ENCODE data around the gene MUC5AC.
"Not testable (repeated sequence)": the region's sequence is repeated elsewhere in the genome, so short reads cannot be mapped to it uniquely, and the experiment has no call there.

MUC5AC gene

DNA sequence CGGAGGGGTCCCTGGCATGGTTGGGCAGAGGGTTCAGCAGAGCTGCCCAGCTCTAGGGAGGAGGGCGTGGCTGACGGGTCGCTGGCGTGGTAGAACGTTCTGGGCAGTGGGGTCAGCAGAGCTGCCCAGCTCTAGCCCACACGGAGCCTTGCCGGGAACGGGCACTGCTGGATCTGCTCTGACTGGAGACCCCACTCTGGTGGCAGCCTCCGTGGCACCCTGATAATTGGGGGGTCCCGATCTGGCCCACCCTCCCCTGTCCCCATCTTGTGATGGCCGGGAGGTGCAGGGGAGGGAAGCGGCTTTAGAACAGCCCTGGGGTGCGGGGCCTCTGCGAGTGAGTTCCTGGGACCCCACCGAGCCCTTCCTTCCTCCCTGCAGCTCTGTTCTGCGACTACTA is 21.9 kb downstream of the MUC5AC start:
- DNase-seq: no peak

DNA sequence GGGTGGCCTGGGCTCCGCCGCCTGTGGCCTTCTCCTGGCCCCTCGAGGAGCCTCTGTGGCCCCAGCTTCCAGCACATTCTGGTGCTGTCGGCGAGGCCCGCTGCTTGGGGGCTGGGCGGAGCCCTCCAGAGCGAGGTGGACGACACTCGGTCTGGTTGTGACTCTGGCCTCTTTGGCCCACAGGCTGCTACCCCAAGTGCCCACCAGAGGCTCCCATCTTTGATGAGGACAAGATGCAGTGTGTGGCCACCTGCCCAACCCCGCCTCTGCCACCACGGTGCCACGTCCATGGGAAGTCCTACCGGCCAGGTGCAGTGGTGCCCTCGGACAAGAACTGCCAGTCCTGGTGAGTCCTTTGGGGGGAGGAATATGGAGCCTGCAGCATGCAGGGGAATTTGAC is 22.4 kb downstream of the MUC5AC start:
- no peak for DNase-seq

DNA sequence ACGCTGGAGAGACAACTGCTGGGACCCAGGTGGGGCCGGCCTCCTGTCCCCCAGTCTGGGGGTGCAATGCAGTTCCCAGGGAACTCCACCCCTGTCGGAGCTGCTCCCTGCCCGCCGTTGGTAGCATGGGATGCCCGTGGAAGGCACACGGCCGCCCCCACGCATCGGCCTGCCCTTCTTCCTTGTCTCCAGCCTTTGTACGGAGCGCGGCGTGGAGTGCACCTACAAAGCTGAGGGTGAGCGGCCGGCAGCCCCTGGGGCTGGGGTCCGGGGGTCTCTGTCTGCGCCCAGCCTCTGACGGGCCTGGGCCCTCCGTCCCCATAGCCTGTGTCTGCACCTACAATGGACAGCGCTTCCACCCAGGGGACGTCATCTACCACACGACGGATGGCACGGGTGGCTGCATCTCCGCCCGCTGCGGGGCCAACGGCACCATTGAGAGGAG is 23.2 kb downstream of the MUC5AC start:
- DNase-seq: no peak

DNA sequence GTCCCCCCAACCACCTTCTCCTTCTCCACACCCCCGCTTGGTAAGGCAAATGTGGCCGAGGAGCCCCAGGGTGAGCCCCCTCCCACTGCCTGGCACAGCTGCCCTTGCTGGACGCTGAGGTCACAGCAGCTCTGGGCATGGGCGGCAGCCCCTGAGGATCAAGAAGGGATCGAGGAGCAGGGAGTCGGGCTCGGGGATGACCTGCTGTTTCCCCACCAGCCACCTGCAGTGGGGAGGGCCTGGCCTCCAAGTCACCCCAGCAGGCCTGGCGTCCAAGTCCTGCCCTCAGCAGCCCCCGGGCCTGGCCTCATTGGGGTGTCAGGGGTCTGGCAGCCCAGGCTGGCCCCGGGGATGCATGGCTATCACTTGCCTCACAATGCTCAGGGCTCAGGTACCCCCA is 23.7 kb downstream of the MUC5AC start:
- no peak for DNase-seq

DNA sequence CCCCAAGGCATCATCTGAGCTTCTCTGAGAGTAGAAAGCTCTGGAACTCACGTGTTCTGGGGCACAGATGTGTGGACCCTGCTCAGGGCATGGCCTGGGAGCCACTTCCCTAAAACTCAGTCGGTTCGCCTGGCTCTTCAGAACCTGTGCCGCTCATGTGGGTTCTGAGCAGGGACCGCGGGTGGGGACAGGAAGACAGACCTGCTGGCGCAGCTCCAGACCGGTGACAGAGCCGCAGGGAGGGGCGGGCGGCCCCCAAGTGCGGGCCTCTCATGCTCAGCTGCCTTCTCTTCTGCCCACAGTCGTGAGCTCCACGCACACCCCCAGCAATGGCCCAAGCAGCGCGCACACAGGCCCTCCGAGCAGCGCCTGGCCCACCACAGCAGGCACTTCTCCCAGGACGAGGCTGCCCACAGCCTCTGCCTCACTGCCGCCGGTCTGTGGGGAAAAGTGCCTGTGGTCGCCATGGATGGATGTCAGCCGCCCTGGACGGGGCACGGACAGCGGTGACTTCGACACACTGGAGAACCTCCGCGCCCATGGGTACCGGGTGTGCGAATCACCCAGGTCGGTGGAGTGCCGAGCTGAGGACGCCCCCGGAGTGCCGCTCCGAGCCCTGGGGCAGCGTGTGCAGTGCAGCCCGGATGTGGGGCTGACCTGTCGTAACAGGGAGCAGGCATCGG is 24.2 kb downstream of the MUC5AC start:
- no peak for DNase-seq

DNA sequence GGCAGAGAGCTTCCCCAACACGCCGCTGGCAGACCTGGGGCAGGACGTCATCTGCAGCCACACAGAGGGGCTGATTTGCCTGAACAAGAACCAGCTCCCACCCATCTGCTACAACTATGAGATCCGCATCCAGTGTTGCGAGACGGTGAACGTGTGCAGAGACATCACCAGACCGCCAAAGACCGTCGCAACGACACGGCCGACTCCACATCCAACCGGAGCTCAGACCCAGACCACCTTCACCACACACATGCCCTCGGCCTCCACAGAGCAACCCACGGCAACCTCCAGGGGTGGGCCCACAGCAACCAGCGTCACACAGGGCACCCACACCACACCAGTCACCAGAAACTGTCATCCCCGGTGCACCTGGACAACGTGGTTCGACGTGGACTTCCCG is 26.4 kb downstream of the MUC5AC start:
- not testable (repeated sequence) for DNase-seq

DNA sequence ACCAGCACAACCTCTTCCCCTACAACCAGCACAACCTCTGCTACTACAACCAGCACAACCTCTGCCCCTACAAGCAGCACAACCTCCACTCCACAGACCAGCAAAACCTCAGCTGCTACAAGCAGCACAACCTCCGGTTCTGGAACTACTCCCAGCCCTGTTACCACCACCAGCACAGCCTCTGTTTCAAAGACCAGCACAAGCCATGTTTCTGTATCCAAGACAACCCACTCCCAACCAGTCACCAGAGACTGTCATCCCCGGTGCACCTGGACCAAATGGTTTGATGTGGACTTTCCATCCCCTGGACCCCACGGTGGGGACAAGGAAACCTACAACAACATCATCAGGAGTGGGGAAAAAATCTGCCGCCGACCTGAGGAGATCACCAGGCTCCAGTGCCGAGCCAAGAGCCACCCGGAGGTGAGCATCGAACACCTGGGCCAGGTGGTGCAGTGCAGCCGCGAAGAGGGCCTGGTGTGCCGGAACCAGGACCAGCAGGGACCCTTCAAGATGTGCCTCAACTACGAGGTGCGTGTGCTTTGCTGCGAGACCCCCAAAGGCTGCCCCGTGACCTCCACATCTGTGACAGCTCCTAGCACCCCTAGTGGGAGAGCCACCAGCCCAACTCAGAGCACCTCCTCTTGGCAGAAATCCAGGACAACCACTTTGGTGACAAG is 30.8 kb downstream of the MUC5AC start:
- not testable (repeated sequence) for DNase-seq

DNA sequence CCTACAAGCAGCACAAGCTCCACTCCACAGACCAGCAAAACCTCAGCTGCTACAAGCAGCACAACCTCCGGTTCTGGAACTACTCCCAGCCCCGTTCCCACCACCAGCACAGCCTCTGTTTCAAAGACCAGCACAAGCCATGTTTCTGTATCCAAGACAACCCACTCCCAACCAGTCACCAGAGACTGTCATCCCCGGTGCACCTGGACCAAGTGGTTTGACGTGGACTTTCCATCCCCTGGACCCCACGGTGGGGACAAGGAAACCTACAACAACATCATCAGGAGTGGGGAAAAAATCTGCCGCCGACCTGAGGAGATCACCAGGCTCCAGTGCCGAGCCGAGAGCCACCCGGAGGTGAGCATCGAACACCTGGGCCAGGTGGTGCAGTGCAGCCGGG is 32.1 kb downstream of the MUC5AC start:
- not testable (repeated sequence) for DNase-seq

DNA sequence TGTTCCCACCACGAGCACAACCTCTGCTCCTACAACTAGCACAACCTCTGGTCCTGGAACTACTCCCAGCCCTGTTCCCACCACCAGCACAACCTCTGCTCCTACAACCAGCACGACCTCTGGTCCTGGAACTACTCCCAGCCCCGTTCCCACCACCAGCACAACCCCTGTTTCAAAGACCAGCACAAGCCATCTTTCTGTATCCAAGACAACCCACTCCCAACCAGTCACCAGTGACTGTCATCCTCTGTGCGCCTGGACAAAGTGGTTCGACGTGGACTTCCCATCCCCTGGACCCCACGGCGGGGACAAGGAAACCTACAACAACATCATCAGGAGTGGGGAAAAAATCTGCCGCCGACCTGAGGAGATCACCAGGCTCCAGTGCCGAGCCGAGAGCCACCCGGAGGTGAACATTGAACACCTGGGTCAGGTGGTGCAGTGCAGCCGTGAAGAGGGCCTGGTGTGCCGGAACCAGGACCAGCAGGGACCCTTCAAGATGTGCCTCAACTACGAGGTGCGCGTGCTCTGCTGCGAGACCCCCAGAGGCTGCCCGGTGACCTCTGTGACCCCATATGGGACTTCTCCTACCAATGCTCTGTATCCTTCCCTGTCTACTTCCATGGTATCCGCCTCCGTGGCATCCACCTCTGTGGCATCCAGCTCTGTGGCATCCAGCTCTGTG is 34.2 kb downstream of the MUC5AC start:
- DNase-seq: not testable (repeated sequence)

DNA sequence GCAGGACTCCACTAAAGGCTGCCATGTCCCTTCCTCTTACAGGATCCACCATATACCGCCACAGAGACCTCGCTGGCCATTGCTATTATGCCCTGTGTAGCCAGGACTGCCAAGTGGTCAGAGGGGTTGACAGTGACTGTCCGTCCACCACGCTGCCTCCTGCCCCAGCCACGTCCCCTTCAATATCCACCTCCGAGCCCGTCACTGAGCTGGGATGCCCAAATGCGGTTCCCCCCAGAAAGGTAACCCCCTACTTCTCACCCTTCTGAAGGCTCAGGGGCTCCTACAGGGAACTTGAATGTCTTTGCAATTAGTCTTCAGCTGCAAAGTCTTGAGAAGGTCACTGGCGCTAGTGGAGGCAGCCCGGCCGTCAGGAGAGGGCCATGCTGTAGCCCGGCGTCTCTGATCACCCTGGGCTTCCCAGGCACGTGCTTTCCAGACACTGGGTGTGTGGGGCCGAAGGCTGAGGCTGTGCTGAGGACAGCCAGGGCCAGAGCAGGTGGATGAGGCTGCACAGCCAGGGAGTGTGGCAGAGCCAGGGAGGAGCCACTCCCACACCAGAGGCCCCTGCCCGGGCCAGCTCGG is 35.1 kb downstream of the MUC5AC start:
- DNase-seq: no peak

DNA sequence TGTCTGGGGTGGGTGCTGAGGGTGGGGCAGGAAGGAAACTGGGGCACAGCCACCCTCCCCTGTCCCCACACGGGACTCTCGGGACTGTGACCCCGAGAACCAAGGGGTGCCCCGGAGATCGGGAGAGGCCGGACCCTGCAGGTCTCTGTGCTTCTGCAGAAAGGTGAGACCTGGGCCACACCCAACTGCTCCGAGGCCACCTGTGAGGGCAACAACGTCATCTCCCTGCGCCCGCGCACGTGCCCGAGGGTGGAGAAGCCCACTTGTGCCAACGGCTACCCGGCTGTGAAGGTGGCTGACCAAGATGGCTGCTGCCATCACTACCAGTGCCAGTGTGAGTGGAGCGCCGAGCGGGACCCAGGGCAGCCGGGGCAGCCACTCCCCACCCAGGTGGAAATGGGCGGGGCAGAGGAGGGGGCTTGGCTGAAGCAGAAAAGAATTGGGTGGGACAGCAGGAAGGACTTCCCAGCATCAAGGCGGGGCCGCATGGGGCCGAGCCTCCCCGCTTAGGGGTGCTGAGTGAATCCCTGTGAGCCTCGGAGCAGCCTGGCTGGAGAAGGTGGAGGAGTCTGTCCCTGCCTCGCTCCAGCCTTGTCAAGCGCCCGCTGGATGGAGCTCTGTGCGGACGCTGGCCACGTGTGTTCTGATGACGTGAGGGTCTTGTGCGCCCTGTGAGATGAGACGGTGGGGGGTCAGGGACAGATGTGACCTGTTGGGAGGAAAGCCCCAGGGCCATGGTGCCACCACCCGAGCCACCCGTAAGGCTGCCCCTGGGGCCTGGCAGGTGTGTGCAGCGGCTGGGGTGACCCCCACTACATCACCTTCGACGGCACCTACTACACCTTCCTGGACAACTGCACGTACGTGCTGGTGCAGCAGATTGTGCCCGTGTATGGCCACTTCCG is 35.8 kb downstream of the MUC5AC start:
- DNase-seq: no peak

DNA sequence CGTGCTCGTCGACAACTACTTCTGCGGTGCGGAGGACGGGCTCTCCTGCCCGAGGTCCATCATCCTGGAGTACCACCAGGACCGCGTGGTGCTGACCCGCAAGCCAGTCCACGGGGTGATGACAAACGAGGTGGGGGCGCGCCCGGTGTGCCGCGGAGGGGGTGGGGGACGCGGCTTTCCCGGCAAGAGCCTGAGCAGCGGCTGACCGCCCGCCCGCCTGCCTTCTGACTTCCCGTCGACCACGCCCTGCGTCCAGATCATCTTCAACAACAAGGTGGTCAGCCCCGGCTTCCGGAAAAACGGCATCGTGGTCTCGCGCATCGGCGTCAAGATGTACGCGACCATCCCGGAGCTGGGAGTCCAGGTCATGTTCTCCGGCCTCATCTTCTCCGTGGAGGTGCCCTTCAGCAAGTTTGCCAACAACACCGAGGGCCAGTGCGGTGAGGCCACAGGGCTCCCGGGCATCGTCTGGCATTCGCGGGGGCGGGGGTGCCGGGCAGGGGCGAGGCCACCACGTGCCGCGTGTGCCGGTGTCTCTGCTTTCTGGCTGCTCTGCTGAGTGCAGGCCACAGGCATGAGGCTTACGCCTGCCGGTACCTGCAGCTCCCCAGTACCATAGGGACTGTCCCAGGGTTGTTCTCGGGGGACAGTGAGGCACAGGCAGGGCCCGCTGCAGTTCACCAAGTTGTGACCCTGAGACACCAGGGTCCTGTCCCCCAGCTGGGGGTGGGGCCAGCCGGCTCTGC is 36.7 kb downstream of the MUC5AC start:
- no peak for DNase-seq

DNA sequence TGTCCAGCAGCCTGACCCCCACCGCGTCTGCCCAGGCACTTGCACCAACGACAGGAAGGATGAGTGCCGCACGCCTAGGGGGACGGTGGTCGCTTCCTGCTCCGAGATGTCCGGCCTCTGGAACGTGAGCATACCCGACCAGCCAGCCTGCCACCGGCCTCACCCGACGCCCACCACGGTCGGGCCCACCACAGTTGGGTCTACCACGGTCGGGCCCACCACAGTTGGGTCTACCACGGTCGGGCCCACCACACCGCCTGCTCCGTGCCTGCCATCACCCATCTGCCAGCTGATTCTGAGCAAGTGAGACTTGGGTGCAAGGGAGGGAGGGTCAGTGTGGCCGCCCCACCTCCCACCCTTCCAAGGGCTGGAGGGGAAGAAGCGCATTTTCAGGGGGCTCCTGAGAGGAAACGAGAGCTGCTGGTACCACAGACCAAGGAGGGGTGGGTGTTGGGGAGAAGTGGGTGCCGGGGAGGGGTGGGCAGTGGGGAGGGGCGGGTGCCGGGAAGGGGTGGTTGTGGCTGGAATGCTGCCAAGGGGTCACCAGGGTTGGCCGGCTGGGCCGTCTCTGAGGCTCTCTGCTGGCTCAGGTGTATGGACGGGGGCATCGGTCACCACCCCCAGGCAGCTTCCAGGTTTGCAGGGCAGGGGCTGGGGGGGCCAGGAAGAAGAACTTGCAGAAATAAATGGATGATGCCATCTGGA is 37.4 kb downstream of the MUC5AC start:
- DNase-seq: no peak

DNA sequence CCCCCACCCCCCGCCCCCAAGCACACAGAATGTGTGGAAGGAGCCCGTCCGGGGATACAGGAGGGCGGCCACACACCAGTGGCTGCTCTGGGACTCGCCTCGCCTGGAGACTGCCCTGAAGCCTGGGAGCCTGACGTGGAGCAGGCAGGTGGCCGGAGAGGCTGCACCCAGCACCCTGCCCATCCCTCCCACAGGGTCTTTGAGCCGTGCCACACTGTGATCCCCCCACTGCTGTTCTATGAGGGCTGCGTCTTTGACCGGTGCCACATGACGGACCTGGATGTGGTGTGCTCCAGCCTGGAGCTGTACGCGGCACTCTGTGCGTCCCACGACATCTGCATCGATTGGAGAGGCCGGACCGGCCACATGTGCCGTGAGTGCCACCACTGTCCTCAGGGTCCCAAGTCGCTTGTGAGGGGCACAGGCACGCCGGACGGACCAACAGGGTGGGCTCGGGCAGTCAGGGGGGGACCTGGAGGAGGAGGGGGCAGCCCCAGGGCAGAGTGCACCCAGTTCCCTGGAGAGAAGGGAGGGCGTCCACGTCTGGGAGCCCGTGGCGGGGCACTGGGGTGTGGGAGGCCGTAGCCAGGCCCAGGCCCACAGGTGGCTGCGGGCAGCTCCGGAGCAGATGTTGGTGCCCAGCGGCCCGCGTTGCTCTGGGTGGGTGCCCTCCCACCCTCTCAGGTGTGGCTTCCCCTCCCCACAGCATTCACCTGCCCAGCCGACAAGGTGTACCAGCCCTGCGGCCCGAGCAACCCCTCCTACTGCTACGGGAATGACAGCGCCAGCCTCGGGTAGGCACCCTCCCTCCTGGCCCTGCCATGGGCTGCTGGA is 38.1 kb downstream of the MUC5AC start:
- DNase-seq: no peak

DNA sequence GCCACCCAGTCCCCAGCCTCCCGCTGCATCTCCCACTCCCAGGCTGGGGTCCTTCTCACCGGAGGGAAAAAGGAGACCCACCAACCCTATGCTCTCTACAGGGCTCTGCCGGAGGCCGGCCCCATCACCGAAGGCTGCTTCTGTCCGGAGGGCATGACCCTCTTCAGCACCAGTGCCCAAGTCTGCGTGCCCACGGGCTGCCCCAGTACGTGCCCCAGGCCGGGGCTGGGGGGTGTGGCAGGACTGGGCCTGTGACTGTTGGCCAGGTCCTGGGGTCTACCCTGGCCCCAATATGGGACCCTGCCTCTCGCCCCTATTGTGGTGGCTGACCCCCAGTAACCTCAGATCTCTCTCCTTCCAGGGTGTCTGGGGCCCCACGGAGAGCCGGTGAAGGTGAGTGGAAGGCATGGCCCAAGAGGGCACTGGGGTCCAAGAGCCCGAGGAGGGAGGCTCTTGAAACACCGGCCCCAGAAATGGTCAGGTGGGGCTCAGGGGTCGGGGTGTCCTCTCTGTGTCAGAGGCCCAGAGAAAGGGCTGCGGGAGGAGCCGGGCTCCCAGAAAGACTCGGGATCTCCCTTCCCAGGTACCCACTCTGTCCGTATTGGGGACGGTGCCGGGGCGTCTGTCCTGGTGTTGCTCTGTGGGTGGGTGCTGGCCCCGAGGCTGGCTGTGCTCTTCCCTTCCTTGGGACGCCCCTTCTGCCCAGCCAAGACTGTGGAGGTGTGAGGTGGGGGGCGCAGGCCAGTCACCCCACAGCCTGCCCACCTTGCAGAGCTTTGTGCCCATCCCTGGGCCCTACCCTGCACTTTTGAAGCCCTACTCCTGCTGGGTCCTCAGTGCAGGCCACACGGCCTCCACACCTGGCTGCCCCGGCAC is 39.0 kb downstream of the MUC5AC start:
- no peak for DNase-seq

DNA sequence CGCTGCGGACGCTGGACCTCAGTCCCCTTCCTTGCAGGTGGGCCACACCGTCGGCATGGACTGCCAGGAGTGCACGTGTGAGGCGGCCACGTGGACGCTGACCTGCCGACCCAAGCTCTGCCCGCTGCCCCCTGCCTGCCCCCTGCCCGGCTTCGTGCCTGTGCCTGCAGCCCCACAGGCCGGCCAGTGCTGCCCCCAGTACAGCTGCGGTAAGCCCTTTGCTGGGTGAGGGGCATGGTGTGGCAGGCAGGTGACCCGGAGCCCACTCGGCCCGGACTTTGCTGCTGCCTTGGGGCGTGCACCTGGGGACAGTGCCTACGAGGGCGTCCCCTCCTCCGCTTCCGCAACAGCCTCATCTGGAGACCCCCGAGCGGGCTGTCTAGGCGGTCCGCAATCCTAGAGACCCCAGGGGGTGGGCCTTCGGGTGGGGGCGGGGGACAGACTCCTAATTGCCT is 39.7 kb downstream of the MUC5AC start:
- DNase-seq: no peak

DNA sequence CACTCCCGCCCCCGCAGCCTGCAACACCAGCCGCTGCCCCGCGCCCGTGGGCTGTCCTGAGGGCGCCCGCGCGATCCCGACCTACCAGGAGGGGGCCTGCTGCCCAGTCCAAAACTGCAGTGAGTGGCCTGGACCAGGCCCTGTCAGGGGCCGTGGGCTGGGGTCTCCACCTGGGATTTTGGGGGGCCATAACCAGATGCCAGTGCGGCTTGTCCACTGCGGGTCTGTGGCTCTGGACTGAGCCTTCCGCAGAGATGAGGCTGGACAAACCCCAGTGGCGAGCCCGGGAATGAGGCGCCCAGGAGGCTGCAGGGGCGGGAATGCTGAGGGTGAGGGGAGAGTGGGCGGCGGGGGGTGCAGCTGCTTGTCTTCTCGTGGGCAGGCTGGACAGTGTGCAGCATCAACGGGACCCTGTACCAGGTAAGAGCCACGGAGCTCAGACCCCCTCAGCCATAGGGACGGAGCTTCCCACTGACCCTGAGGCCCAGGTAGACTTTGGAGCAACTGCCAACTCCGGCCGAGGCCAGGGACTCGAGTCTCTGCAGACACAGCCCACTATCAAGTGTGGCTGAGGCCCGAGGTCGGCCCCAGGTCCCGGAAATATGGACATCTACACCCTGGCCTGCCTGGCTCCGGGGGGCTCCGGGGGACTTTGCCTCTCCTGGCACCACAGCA is 40.3 kb downstream of the MUC5AC start:
- DNase-seq: no peak

DNA sequence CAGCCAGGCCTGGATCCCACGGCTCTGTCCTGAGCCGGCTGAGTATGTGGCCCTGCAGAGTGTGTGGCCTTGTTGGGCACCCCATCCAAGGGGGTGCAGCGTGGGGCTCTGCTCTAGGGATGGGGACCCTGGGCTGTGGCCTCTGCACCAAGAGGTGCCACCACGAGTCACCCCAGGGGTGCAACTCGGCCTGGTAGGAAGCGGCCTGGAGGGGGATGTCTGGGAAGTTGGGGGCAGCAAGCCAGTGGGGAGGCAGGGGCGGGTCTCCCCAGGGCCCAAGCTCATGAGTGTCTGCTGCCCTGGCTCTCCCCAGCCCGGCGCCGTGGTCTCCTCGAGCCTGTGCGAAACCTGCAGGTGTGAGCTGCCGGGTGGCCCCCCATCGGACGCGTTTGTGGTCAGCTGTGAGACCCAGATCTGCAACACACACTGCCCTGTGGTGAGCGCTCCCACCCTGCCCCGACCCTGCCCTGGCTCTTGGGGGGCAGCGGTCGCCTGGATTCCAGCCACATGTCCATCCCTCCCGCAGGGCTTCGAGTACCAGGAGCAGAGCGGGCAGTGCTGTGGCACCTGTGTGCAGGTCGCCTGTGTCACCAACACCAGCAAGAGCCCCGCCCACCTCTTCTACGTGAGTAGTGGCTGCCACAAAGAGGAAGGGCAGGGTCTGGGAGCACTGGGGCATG is 40.9 kb downstream of the MUC5AC start:
- DNase-seq: no peak
